ENCODE measurements around the gene ACTL6B. TPM values are rescaled to one million over a fixed set of nuclear protein-coding genes. Genes with fewer than 3 reads are reported as not detected.

Gene ACTL6B
- total and polyA plus RNA-seq, 9 of the 15 experiments (the other 6 are each of a cell fraction or from before 2014, with no cell fraction given): not detected

GRCh38 chr7:100674411-100675104 lies 18.3 kb upstream of the ACTL6B start (continued):
- TF ChIP-seq CSDE1 (IDR thresholded peaks at IDR 0.05) (no peak), MBD1 (CRISPR knock-in tag; IDR thresholded peaks at IDR 0.05) (no peak), MEIS2 (IDR thresholded peaks at IDR 0.05; ENCODE audit: partially characterized antibody) (no peak), PKNOX1 (IDR thresholded peaks at IDR 0.05) (peak; percentile 22; the same call in 1 of the 2 replicates), NR0B1 (IDR thresholded peaks at IDR 0.05; ENCODE audit: partially characterized antibody) (no peak), CCAR2 (IDR thresholded peaks at IDR 0.05; ENCODE audit: low read depth, low read length) (no peak), XRCC3 (IDR thresholded peaks at IDR 0.05) (no peak), TRIM24 (IDR thresholded peaks at IDR 0.05) (no peak), RAD21 (CRISPR knock-in tag; conservative IDR thresholded peaks at IDR 0.05 in 1 of 2, IDR thresholded peaks at IDR 0.05 in 1 of 2) (no peak), TEAD2 (tag; IDR thresholded peaks at IDR 0.05) (no peak), SP1 (CRISPR knock-in tag; IDR thresholded peaks at IDR 0.05) (no peak), HDAC2 (IDR thresholded peaks at IDR 0.05) (no peak), AFF4 (CRISPR knock-in tag; IDR thresholded peaks at IDR 0.05) (no peak), ZBTB7A (IDR thresholded peaks at IDR 0.05; ENCODE audit: borderline replicate concordance, control insufficient read depth, low read depth, low read length) (peak; percentile 42; the same call in 1 of the 2 replicates), FOS (IDR thresholded peaks at IDR 0.05; ENCODE audit: extremely low read depth, insufficient read length) (no peak), MAZ (CRISPR knock-in tag; conservative IDR thresholded peaks at IDR 0.05 in 1 of 2, IDR thresholded peaks at IDR 0.05 in 1 of 2) (no peak), NFIX (CRISPR knock-in tag; IDR thresholded peaks at IDR 0.05; ENCODE audit: low read depth) (no peak), ZFX (CRISPR knock-in tag; IDR thresholded peaks at IDR 0.05) (peak; percentile 58), NR2C1 (IDR thresholded peaks at IDR 0.05) (no peak), NR2C1 (tag; IDR thresholded peaks at IDR 0.05) (no peak), COPS2 (conservative IDR thresholded peaks at IDR 0.05) (no peak), PHB (CRISPR knock-in tag; IDR thresholded peaks at IDR 0.05) (no peak)

Measured in K562 (cell line).